Measurements from ENCODE around the gene MRPS15. TPM values are rescaled to one million over a fixed set of nuclear protein-coding genes. Genes with fewer than 3 reads are reported as not detected.

MRPS15 gene
- total and polyA plus RNA-seq, 9 donors: 30.9 to 83.5 (median 38.0) TPM

DNA sequence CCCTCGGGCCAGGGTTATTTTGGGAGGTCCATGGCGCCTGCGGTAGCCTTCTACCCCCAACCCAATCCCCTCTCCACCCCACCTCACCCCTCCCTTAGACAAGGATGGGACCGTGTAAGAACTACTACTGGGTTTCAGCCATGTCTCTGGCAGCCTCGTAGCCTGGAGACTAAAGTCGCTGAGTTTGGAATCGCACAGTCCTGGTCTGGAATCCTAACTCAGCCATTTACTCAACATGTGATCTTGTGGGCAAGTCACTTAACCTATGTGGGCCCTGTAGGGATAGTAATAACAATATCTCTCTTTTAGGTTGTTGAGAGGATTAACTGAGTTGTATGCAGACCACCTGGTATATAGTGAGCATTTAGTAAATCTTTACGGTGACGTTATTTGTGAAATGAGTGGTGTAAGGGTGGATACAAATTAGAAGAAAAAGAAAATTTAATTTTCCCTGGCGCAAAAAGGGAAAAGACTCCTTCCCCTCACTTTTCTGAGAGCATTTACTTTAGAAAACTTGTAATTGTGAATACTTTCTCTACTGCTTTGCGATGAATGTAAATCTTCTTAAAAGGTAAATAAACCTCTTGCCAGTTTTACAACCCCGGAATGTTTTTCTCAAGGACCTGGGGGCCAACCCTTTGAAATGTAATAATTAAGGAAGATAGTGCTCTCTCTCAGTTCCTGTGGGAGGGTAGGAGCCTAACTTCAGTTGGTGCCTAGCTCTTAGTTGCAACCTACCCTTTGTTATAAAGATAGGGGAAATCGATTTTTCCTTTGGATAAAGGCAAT is 615 bp upstream of the MRPS15 start:
- Histone ChIP-seq H3K27ac (peak overlapping the region; percentile 57 to 81), H3K27me3 (no peaks in the 10 kb centered on the region), H3K36me3 (no peaks in the 10 kb centered on the region), H3K4me1 (ENCODE audit: insufficient read depth) (peaks cover 2% of the 10 kb centered on the region), H3K9me3 (no peaks in the 10 kb centered on the region), H3K4me3 (peak overlapping the region; percentile 78)
- intact Hi-C loops (cut with DNase I): no loop called here
- WGBS, 3 donors: 17 to 21% (median 20%) methylated on average over 13 of the region's 13 CpGs
- DNase-seq: no peak
- TF ChIP-seq, protein P1, sequence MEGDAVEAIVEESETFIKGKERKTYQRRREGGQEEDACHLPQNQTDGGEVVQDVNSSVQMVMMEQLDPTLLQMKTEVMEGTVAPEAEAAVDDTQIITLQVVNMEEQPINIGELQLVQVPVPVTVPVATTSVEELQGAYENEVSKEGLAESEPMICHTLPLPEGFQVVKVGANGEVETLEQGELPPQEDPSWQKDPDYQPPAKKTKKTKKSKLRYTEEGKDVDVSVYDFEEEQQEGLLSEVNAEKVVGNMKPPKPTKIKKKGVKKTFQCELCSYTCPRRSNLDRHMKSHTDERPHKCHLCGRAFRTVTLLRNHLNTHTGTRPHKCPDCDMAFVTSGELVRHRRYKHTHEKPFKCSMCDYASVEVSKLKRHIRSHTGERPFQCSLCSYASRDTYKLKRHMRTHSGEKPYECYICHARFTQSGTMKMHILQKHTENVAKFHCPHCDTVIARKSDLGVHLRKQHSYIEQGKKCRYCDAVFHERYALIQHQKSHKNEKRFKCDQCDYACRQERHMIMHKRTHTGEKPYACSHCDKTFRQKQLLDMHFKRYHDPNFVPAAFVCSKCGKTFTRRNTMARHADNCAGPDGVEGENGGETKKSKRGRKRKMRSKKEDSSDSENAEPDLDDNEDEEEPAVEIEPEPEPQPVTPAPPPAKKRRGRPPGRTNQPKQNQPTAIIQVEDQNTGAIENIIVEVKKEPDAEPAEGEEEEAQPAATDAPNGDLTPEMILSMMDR (IDR thresholded peaks at IDR 0.05): no peak
- no peak for TF ChIP-seq POLR2A (IDR thresholded peaks at IDR 0.05)
- TF ChIP-seq EP300 (IDR thresholded peaks at IDR 0.05): no peak

- no peaks in the 10 kb centered on the region for H3K27me3 ChIP-seq
- peak overlapping the region; percentile 78 for H3K4me3 ChIP-seq
- H3K4me1 ChIP-seq (ENCODE audit: insufficient read depth): peaks cover 2% of the 10 kb centered on the region
- no peak for DNase-seq
- WGBS, 3 donors: 10 to 12% (median 12%) methylated on average over 6 of the region's 6 CpGs
- no peaks in the 10 kb centered on the region for H3K36me3 ChIP-seq
- H3K27ac ChIP-seq: peak overlapping the region; percentile 57 to 81
- no peak for TF ChIP-seq POLR2A (IDR thresholded peaks at IDR 0.05)
- TF ChIP-seq EP300 (IDR thresholded peaks at IDR 0.05): no peak
- TF ChIP-seq, protein P1 (IDR thresholded peaks at IDR 0.05): no peak
- H3K9me3 ChIP-seq: no peaks in the 10 kb centered on the region
- intact Hi-C loops (cut with DNase I): no loop called here
Observed at GRCh38 chr1:36463463-36463802, 751 bp downstream of the MRPS15 start.

GRCh38 chr1:36458910-36459309 is 5.3 kb downstream of the MRPS15 start:
- 87 to 97% (median 91%) methylated on average over 3 of the region's 3 CpGs for WGBS, 3 donors
- H3K36me3 ChIP-seq: no peaks in the 10 kb centered on the region
- H3K9me3 ChIP-seq: no peaks in the 10 kb centered on the region
- H3K4me1 ChIP-seq (ENCODE audit: insufficient read depth): peaks cover 2% of the 10 kb centered on the region
- H3K27me3 ChIP-seq: no peaks in the 10 kb centered on the region
- DNase-seq: no peak
- TF ChIP-seq, protein P1 (IDR thresholded peaks at IDR 0.05): no peak
- TF ChIP-seq EP300 (IDR thresholded peaks at IDR 0.05): no peak
- TF ChIP-seq POLR2A (IDR thresholded peaks at IDR 0.05): no peak
- H3K27ac ChIP-seq: no peak overlapping the region
- H3K4me3 ChIP-seq: no peak overlapping the region
- intact Hi-C loops (cut with DNase I): no loop called here

GRCh38 chr1:36457691-36458090 is 6.5 kb downstream of the MRPS15 start:
- DNase-seq: no peak
- intact Hi-C loops (cut with DNase I): no loop called here
- H3K36me3 ChIP-seq: no peaks in the 10 kb centered on the region
- H3K27ac ChIP-seq: no peak overlapping the region
- H3K27me3 ChIP-seq: no peaks in the 10 kb centered on the region
- 85 to 88% (median 86%) methylated on average over 5 of the region's 5 CpGs for WGBS, 3 donors
- no peak overlapping the region for H3K4me3 ChIP-seq
- H3K9me3 ChIP-seq: no peaks in the 10 kb centered on the region
- TF ChIP-seq POLR2A (IDR thresholded peaks at IDR 0.05): no peak
- TF ChIP-seq, protein P1 (IDR thresholded peaks at IDR 0.05): no peak
- no peak for TF ChIP-seq EP300 (IDR thresholded peaks at IDR 0.05)
- H3K4me1 ChIP-seq (ENCODE audit: insufficient read depth): no peaks in the 10 kb centered on the region
